Muscle layer of duodenum (tissue), 2 donors: ENCODE data around the gene PKD2L1.
"Not testable (repeated sequence)": the region's sequence is repeated elsewhere in the genome, so short reads cannot be mapped to it uniquely, and the experiment has no call there.

Source experiments
- H3K27ac ChIP-seq: one replicate; pipeline ENCODE4 v1.7.0; 2013; ENCODE audit warnings: mild to moderate bottlenecking, low read length
- H3K27me3 ChIP-seq: one replicate; pipeline ENCODE4 v1.7.0; 2013; ENCODE audit warnings: low read depth, mild to moderate bottlenecking, control low read depth, low read length
- H3K36me3 ChIP-seq, 2 donors: one replicate each; pipeline ENCODE4 v1.7.0; 2013; ENCODE audit warnings: low read length in 2 of 2, control low read depth in 1 of 2, mild to moderate bottlenecking in 1 of 2; ENCODE audit not compliant: insufficient read depth in 2 of 2, control insufficient read depth in 1 of 2
- H3K4me1 ChIP-seq, 2 donors: one replicate each; pipeline ENCODE4 v1.7.0; 2013; ENCODE audit warnings: low read length in 2 of 2, mild to moderate bottlenecking in 2 of 2, control low read depth in 1 of 2, moderate library complexity in 1 of 2; ENCODE audit not compliant: insufficient read depth in 2 of 2, control insufficient read depth in 1 of 2
- H3K4me3 ChIP-seq, 2 donors: one replicate each; pipeline ENCODE4 v1.7.0; 2013; ENCODE audit warnings: low read length in 2 of 2, low read depth in 1 of 2, mild to moderate bottlenecking in 1 of 2
- H3K9me3 ChIP-seq, 2 donors: one replicate each; pipeline ENCODE4 v1.7.0; 2013; ENCODE audit warnings: low read length in 2 of 2, control low read depth in 1 of 2, mild to moderate bottlenecking in 1 of 2; ENCODE audit not compliant: control insufficient read depth in 1 of 2
- donor health status: healthy.

PKD2L1 gene

GRCh38 chr10:100330079-100330478, at the start of gene PKD2L1:
Gene PKD2L1 (minus strand): TSS chr10:100330228. CDS start chr10:100330103, 125 bp downstream.
- Histone ChIP-seq H3K4me1 (peaks cover 0 to 4% of the 10 kb centered on the region in 2 donors), H3K36me3 (no peaks in the 10 kb centered on the region), H3K4me3 (no peak within 1 kb of the TSS), H3K27ac (no peak within 1 kb of the TSS), H3K27me3 (no peaks in the 10 kb centered on the region), H3K9me3 (no peaks in the 10 kb centered on the region)

GRCh38 chr10:100377830-100378229, 47.8 kb upstream of the PKD2L1 start:
- Histone ChIP-seq H3K9me3 (no peaks in the 10 kb centered on the region), H3K27me3 (no peaks in the 10 kb centered on the region), H3K36me3 (peaks cover 0 to 14% of the 10 kb centered on the region in 2 donors), H3K27ac (no peak overlapping the region), H3K4me1 (peaks cover 0 to 16% of the 10 kb centered on the region in 2 donors), H3K4me3 (no peak overlapping the region)

GRCh38 chr10:100376656-100377055, 46.6 kb upstream of the PKD2L1 start:
- not testable (repeated sequence) for H3K27ac ChIP-seq, H3K27me3 ChIP-seq, H3K9me3 ChIP-seq, H3K4me3 ChIP-seq
- Histone ChIP-seq H3K36me3 (peaks cover 0 to 10% of the 10 kb centered on the region in 2 donors), H3K4me1 (peaks cover 0 to 24% of the 10 kb centered on the region in 2 donors)

- Histone ChIP-seq H3K4me1 (peaks cover 8 to 28% of the 10 kb centered on the region in 2 donors), H3K27ac (peak overlapping the region; percentile 98), H3K4me3 (peak overlapping the region; percentile 68 to 92), H3K36me3 (peaks cover 0 to 10% of the 10 kb centered on the region in 2 donors)
- H3K9me3 ChIP-seq, H3K27me3 ChIP-seq: not testable (repeated sequence)
Measured at GRCh38 chr10:100374677-100375353, 44.8 kb upstream of the PKD2L1 start.

GRCh38 chr10:100374200-100374655, 44.2 kb upstream of the PKD2L1 start:
- H3K4me1 ChIP-seq, result peaks cover 8 to 28% of the 10 kb centered on the region in 2 donors
- peak overlapping the region; percentile 68 to 92 for H3K4me3 ChIP-seq
- no peaks in the 10 kb centered on the region for H3K9me3 ChIP-seq
- H3K27me3 ChIP-seq, result no peaks in the 10 kb centered on the region
- peaks cover 0 to 10% of the 10 kb centered on the region in 2 donors for H3K36me3 ChIP-seq
- peak overlapping the region; percentile 98 for H3K27ac ChIP-seq

GRCh38 chr10:100373298-100374199, 43.5 kb upstream of the PKD2L1 start:
- Histone ChIP-seq H3K4me3 (peak overlapping the region; percentile 68 to 92), H3K4me1 (peaks cover 8 to 28% of the 10 kb centered on the region in 2 donors), H3K27ac (peak overlapping the region; percentile 98), H3K27me3 (no peaks in the 10 kb centered on the region), H3K36me3 (peaks cover 0 to 10% of the 10 kb centered on the region in 2 donors), H3K9me3 (no peaks in the 10 kb centered on the region)

- Histone ChIP-seq H3K36me3 (peaks cover 0 to 10% of the 10 kb centered on the region in 2 donors), H3K27me3 (no peaks in the 10 kb centered on the region), H3K9me3 (no peaks in the 10 kb centered on the region), H3K4me1 (peaks cover 8 to 28% of the 10 kb centered on the region in 2 donors), H3K4me3 (peak overlapping the region; percentile 68 to 92), H3K27ac (peak overlapping the region; percentile 98)
Measured at GRCh38 chr10:100372415-100373297, 42.6 kb upstream of the PKD2L1 start.

- no peaks in the 10 kb centered on the region for H3K9me3 ChIP-seq
- peaks cover 8 to 28% of the 10 kb centered on the region in 2 donors for H3K4me1 ChIP-seq
- H3K27me3 ChIP-seq, result no peaks in the 10 kb centered on the region
- H3K27ac ChIP-seq, result peak overlapping the region; percentile 91
- peaks cover 0 to 10% of the 10 kb centered on the region in 2 donors for H3K36me3 ChIP-seq
- peak overlapping the region in 1 of 2 donors; percentile 4 for H3K4me3 ChIP-seq
Measured at GRCh38 chr10:100371482-100372027, 41.5 kb upstream of the PKD2L1 start.

GRCh38 chr10:100370714-100371481, 40.9 kb upstream of the PKD2L1 start:
- Histone ChIP-seq H3K4me3 (peak overlapping the region in 1 of 2 donors; percentile 4), H3K27me3 (no peaks in the 10 kb centered on the region), H3K36me3 (peaks cover 0 to 10% of the 10 kb centered on the region in 2 donors), H3K9me3 (no peaks in the 10 kb centered on the region), H3K27ac (peak overlapping the region; percentile 91), H3K4me1 (peaks cover 8 to 28% of the 10 kb centered on the region in 2 donors)

GRCh38 chr10:100368721-100369120, 38.7 kb upstream of the PKD2L1 start:
- H3K27me3 ChIP-seq, result no peaks in the 10 kb centered on the region
- no peak overlapping the region for H3K4me3 ChIP-seq
- H3K27ac ChIP-seq, result no peak overlapping the region
- peaks cover 8 to 21% of the 10 kb centered on the region in 2 donors for H3K4me1 ChIP-seq
- peaks cover 0 to 9% of the 10 kb centered on the region in 2 donors for H3K36me3 ChIP-seq
- no peaks in the 10 kb centered on the region for H3K9me3 ChIP-seq
